Right renal pelvis (tissue), 4 donors: ENCODE measurements around the gene ARHGEF7. TPM values are rescaled to one million over a fixed set of nuclear protein-coding genes. Genes with fewer than 3 reads are reported as not detected.

ENCODE experiments used
- DNase-seq, 4 donors: peaks; one replicate each; pipeline ENCODE4 v3.0.0-alpha.2; 2013; ENCODE audit warnings: low read depth in 4 of 4, low spot score in 3 of 4, missing footprints in 1 of 4
- polyA plus RNA-seq, 4 donors: library from polyadenylated mRNA; unstranded; fragments of 120-200 nt; gene quantifications; one replicate each; pipeline ENCODE4 v1.2.1, GENCODE V29; 2013; ENCODE audit not compliant: insufficient read length in 4 of 4

The ARHGEF7 gene
- polyA plus RNA-seq, 4 donors: 62.0 to 80.2 (median 68.0) TPM

GRCh38 chr13:111215081-111216047 is 100.3 kb downstream of the ARHGEF7 start:
- no peak for DNase-seq

GRCh38 chr13:111216166-111216960 is 101.3 kb downstream of the ARHGEF7 start:
- DNase-seq: no peak

- no peak for DNase-seq
These were observed 102.5 kb downstream of the ARHGEF7 start for GRCh38 chr13:111217641-111218040.

- DNase-seq: no peak
These were observed 104.2 kb downstream of the ARHGEF7 start for GRCh38 chr13:111219280-111219679.

GRCh38 chr13:111219950-111220349 is 104.8 kb downstream of the ARHGEF7 start:
- no peak for DNase-seq

GRCh38 chr13:111225166-111225565 is 110.1 kb downstream of the ARHGEF7 start:
- DNase-seq: no peak

- DNase-seq: no peak
These were observed 110.9 kb downstream of the ARHGEF7 start for GRCh38 chr13:111225810-111226546.

GRCh38 chr13:111227405-111227804 is 112.3 kb downstream of the ARHGEF7 start:
- no peak for DNase-seq

GRCh38 chr13:111228262-111229144 is 113.4 kb downstream of the ARHGEF7 start:
- DNase-seq: peak in 1 of 4 donors; percentile 30

GRCh38 chr13:111230385-111230930 is 115.3 kb downstream of the ARHGEF7 start:
- no peak for DNase-seq

- DNase-seq: no peak
These were observed 117.1 kb downstream of the ARHGEF7 start for GRCh38 chr13:111232191-111232590.

GRCh38 chr13:111233080-111233479 is 118.0 kb downstream of the ARHGEF7 start:
- DNase-seq: no peak

GRCh38 chr13:111239764-111240670 is 124.9 kb downstream of the ARHGEF7 start:
- no peak for DNase-seq

- DNase-seq: no peak
These were observed 126.1 kb downstream of the ARHGEF7 start for GRCh38 chr13:111241006-111241755.

GRCh38 chr13:111241862-111242261 is 126.8 kb downstream of the ARHGEF7 start:
- DNase-seq: no peak

- DNase-seq: no peak
These were observed 127.5 kb downstream of the ARHGEF7 start for GRCh38 chr13:111242585-111242984.

GRCh38 chr13:111243981-111244380 is 128.9 kb downstream of the ARHGEF7 start:
- DNase-seq: no peak
